H1 (cell line): Measurements from ENCODE around the gene CACNA1E. TPM values are rescaled to one million over a fixed set of nuclear protein-coding genes. Genes with fewer than 3 reads are reported as not detected.

Experiments
- CTCF ChIA-PET: fragments of 300-600 bp; sonication (Branson Sonifier 250); formaldehyde crosslinking; loops from one replicate; lab custom pipeline; 2021; ENCODE audit not compliant: partially characterized antibody; lab: Charles Lee
- POLR2A ChIA-PET: fragments of 300-600 bp; sonication (Branson Sonifier 250); formaldehyde crosslinking; loops from one replicate; lab custom pipeline; 2021; ENCODE audit warnings: inconsistent platforms; ENCODE audit not compliant: partially characterized antibody; lab: Charles Lee
- DNase-seq, 2 experiments: peaks; one replicate each; pipeline versions ENCODE4 v3.0.0 to v3.0.0-alpha.2; 2010 to 2022; ENCODE audit warnings: low spot score in 2 of 2, low read depth in 1 of 2, mixed read lengths in 1 of 2
- FAIRE-seq: peaks from 2 replicates; lab custom pipeline; 2011; peaks lifted over from hg19 to GRCh38; lab: Jason Lieb, UNC
- H2AFZ ChIP-seq: 2 replicates; pipeline ENCODE4 v1.8.1; 2012; ENCODE audit warnings: low read length, inconsistent platforms
- H2AK5ac ChIP-seq: 2 replicates; pipeline ENCODE4 v1.6.1; 2013; ENCODE audit warnings: low read depth, low read length
- H2BK120ac ChIP-seq: replicated peaks from 2 replicates; pipeline ENCODE3; 2013; ENCODE audit warnings: low read depth, low read length, inconsistent platforms
- H2BK12ac ChIP-seq: 2 replicates; pipeline ENCODE4 v1.6.1; 2013; ENCODE audit warnings: low read depth, low read length
- H2BK15ac ChIP-seq: 2 replicates; pipeline ENCODE4 v1.6.1; 2013; ENCODE audit warnings: low read length
- H2BK20ac ChIP-seq: 2 replicates; pipeline ENCODE4 v1.6.1; 2013; ENCODE audit warnings: low read length
- H2BK5ac ChIP-seq: 2 replicates; pipeline ENCODE4 v1.6.1; 2013; ENCODE audit warnings: low read depth, low read length
- H3K14ac ChIP-seq: 2 replicates; pipeline ENCODE4 v1.6.1; 2013; ENCODE audit warnings: inconsistent platforms; ENCODE audit not compliant: insufficient read length
- H3K18ac ChIP-seq: 2 replicates; pipeline ENCODE4 v1.6.1; 2013; ENCODE audit warnings: low read length; ENCODE audit errors: extremely low read depth
- H3K23ac ChIP-seq: 2 replicates; pipeline ENCODE4 v1.6.1; 2013; ENCODE audit warnings: inconsistent platforms; ENCODE audit not compliant: insufficient read length
- H3K23me2 ChIP-seq: 2 replicates; pipeline ENCODE4 v1.6.1; 2013; ENCODE audit warnings: low read depth, low read length
- H3K27ac ChIP-seq: 2 replicates; pipeline ENCODE4 v1.6.1; 2011; ENCODE audit warnings: low read depth, low read length, inconsistent platforms
- H3K27me3 ChIP-seq, 4 experiments: replicated peaks in 1 of 4; 1 replicate in 1 of 4; 2 replicates in 3 of 4; pipeline versions ENCODE4 v1.6.1 to v1.8.1; 2011 to 2013; ENCODE audit warnings: low read length in 3 of 4, mild to moderate bottlenecking in 3 of 4, inconsistent platforms in 2 of 4, mixed read lengths in 2 of 4, moderate library complexity in 1 of 4; ENCODE audit not compliant: control insufficient read depth in 3 of 4, insufficient read depth in 3 of 4; ENCODE audit errors: extremely low read depth in 1 of 4
- H3K36me3 ChIP-seq, 4 experiments: 2 replicates each; pipeline versions ENCODE4 v1.6.1 to v1.8.1; 2011 to 2013; ENCODE audit warnings: mild to moderate bottlenecking in 4 of 4, low read length in 3 of 4, moderate library complexity in 2 of 4, control low read depth in 1 of 4, inconsistent platforms in 1 of 4; ENCODE audit not compliant: insufficient read depth in 4 of 4, control insufficient read depth in 2 of 4
- H3K4ac ChIP-seq: replicated peaks from 2 replicates; pipeline ENCODE3; 2013; ENCODE audit warnings: low read length, low read depth, mixed read lengths, inconsistent platforms; ENCODE audit not compliant: insufficient read length
- H3K4me1 ChIP-seq, 4 experiments: replicated peaks in 1 of 4; 1 replicate in 1 of 4; 2 replicates in 3 of 4; pipeline versions ENCODE4 v1.6.1 to v1.8.1; 2011 to 2013; ENCODE audit warnings: low read length in 3 of 4, inconsistent platforms in 2 of 4, mixed read lengths in 1 of 4; ENCODE audit not compliant: insufficient read depth in 4 of 4, control insufficient read depth in 3 of 4
- H3K4me2 ChIP-seq, 2 experiments: 2 replicates each; pipeline versions ENCODE4 v1.6.1 to v1.8.1; 2011 to 2013; ENCODE audit warnings: low read depth in 2 of 2, low read length in 2 of 2, control low read depth in 1 of 2, inconsistent platforms in 1 of 2, mild to moderate bottlenecking in 1 of 2; ENCODE audit not compliant: insufficient read depth in 1 of 2
- H3K4me3 ChIP-seq, 4 experiments: fragments of 200-600, 300-600 bp in 1 of 4; sonication (generic), shearing (Covaris generic), sonication (Bioruptor Twin) in 1 of 4; 2 replicates each; pipeline versions ENCODE4 v1.5.1 to v1.8.1; 2011 to 2016; ENCODE audit warnings: low read length in 4 of 4, low read depth in 3 of 4, control low read depth in 2 of 4, inconsistent platforms in 2 of 4, mild to moderate bottlenecking in 2 of 4, mixed read lengths in 1 of 4, moderate library complexity in 1 of 4; ENCODE audit not compliant: insufficient read depth in 2 of 4; ENCODE audit errors: extremely low read depth in 1 of 4
- H3K56ac ChIP-seq: replicated peaks from 2 replicates; pipeline ENCODE3; 2013; ENCODE audit warnings: low read depth, mild to moderate bottlenecking, mixed read lengths, low read length, inconsistent platforms; ENCODE audit not compliant: insufficient read length
- H3K79me1 ChIP-seq: 2 replicates; pipeline ENCODE4 v1.6.1; 2013; ENCODE audit warnings: low read depth, low read length, control low read depth
- H3K79me2 ChIP-seq, 2 experiments: 2 replicates each; pipeline versions ENCODE4 v1.6.1 to v1.8.1; 2012 to 2013; ENCODE audit warnings: low read length in 2 of 2, mild to moderate bottlenecking in 2 of 2, inconsistent platforms in 1 of 2; ENCODE audit not compliant: insufficient read depth in 2 of 2, control insufficient read depth in 1 of 2
- H3K9ac ChIP-seq, 4 experiments: replicated peaks in 1 of 4; 1 replicate in 1 of 4; 2 replicates in 3 of 4; pipeline versions ENCODE4 v1.6.1 to v1.8.1; 2011 to 2013; ENCODE audit warnings: low read depth in 3 of 4, low read length in 3 of 4, control low read depth in 2 of 4, mild to moderate bottlenecking in 2 of 4, moderate library complexity in 2 of 4, inconsistent platforms in 1 of 4; ENCODE audit errors: extremely low read depth in 1 of 4
- H3K9me3 ChIP-seq, 2 experiments: 2 replicates each; pipeline versions ENCODE4 v1.6.1 to v1.8.1; 2012 to 2013; ENCODE audit warnings: mild to moderate bottlenecking in 2 of 2, moderate library complexity in 2 of 2, control low read depth in 1 of 2, inconsistent platforms in 1 of 2, low read depth in 1 of 2, low read length in 1 of 2, mixed read lengths in 1 of 2; ENCODE audit not compliant: insufficient read depth in 2 of 2
- H4K20me1 ChIP-seq, 2 experiments: replicated peaks in 1 of 2; 2 replicates each; pipeline versions ENCODE3 to v1.8.1; 2011 to 2013; ENCODE audit warnings: inconsistent platforms in 2 of 2, low read length in 2 of 2, mild to moderate bottlenecking in 1 of 2; ENCODE audit not compliant: insufficient read depth in 2 of 2, control insufficient read depth in 1 of 2
- H4K5ac ChIP-seq: 2 replicates; pipeline ENCODE4 v1.6.1; 2013; ENCODE audit warnings: low read length, low read depth, mixed read lengths, inconsistent platforms; ENCODE audit not compliant: insufficient read length
- H4K8ac ChIP-seq: 2 replicates; pipeline ENCODE4 v1.8.0; 2013; ENCODE audit warnings: mild to moderate bottlenecking, moderate library complexity, low read length, inconsistent platforms; ENCODE audit not compliant: insufficient read depth; ENCODE audit errors: extremely low read depth
- H4K91ac ChIP-seq: replicated peaks from 2 replicates; pipeline ENCODE3; 2013; ENCODE audit warnings: low read length, mixed read lengths, inconsistent platforms; ENCODE audit not compliant: insufficient read length
- CTCF ChIP-seq, 3 experiments: IDR thresholded peaks; 1 replicate in 2 of 3; 2 replicates in 1 of 3; pipeline versions ENCODE4 v1.5.1 to v1.6.1; 2011; ENCODE audit warnings: low read length in 3 of 3, mild to moderate bottlenecking in 3 of 3, inconsistent platforms in 2 of 3, low read depth in 1 of 3, moderate library complexity in 1 of 3; ENCODE audit not compliant: insufficient read depth in 1 of 3; ENCODE audit errors: control extremely low read depth in 1 of 3
- POU5F1 ChIP-seq: IDR thresholded peaks from 2 replicates; pipeline ENCODE4 v1.6.1; 2011; ENCODE audit warnings: low read depth, mild to moderate bottlenecking, low read length, moderate library complexity
- RAD21 ChIP-seq, 2 experiments: IDR thresholded peaks in 1 of 2; conservative IDR thresholded peaks in 1 of 2; 2 replicates each; pipeline ENCODE4 v1.6.1; 2011; ENCODE audit warnings: low read depth in 2 of 2, low read length in 2 of 2, improper control_type of control experiment in 1 of 2, inconsistent platforms in 1 of 2, mild to moderate bottlenecking in 1 of 2, moderate library complexity in 1 of 2
- RFX5 ChIP-seq: IDR thresholded peaks from 2 replicates; pipeline ENCODE4 v1.6.1; 2011; ENCODE audit warnings: low read depth, low read length, improper control_type of control experiment, borderline replicate concordance
- SIRT6 ChIP-seq: IDR thresholded peaks from one replicate; pipeline ENCODE4 v1.7.1; 2012; ENCODE audit warnings: low read length, inconsistent platforms
- WGBS, 2 experiments: shearing (Covaris generic) in 1 of 2; methylation state at CpG; one replicate each; pipeline versions ENCODE4 v1.1.6 to v1.1.7; 2013 to 2015; ENCODE audit warnings: low lambda C conversion rate in 2 of 2, mixed read lengths in 2 of 2, inconsistent platforms in 1 of 2, low coverage in 1 of 2, missing lambda C conversion rate in 1 of 2; ENCODE audit not compliant: insufficient replicate concordance in 2 of 2, insufficient coverage in 1 of 2, insufficient read length in 1 of 2; ENCODE audit errors: extremely low coverage in 1 of 2, missing lambda C conversion rate in 1 of 2; 5-methylcytosine and 5-hydroxymethylcytosine counted together
- polyA plus RNA-seq, 7 experiments: library from polyadenylated mRNA; depleted of rRNA in 3 of 7; stranded (reverse) in 5 of 7; unstranded in 2 of 7; fragments of >200 nt in 5 of 7; fragments of 200-250 nt in 2 of 7; gene quantifications; 1 replicate in 5 of 7; 2 replicates in 1 of 7; 4 replicates in 1 of 7; pipeline versions ENCODE4 v1.2.1 to v1.2.3, GENCODE V29; 2011 to 2013; ENCODE audit warnings: missing spikeins in 2 of 7, mixed read lengths in 2 of 7
- total RNA-seq: library from RNA; stranded (reverse); fragmentation: NEBNext Ultra II Directional; extraction: Animal tissue kit (Norgen Biotek cat#: 25700); gene quantifications from 2 replicates; pipeline ENCODE4 v1.2.1, GENCODE V29; 2021

CACNA1E gene
- total and polyA plus RNA-seq, 2 of the 8 experiments (the other 6 are each of a cell fraction or from before 2014, with no cell fraction given), result 0.98 to 1.3 TPM

GRCh38 chr1:181479137-181479745 lies 4.1 kb upstream of the CACNA1E start:
- FAIRE-seq, result peak; percentile 85
- TF ChIP-seq RAD21 (IDR thresholded peaks at IDR 0.05 in 1 of 2, conservative IDR thresholded peaks at IDR 0.05 in 1 of 2; ENCODE audit: low read depth in 2 of 2, low read length in 2 of 2), result peak; percentile 95 to 96
- TF ChIP-seq POU5F1, result no peak
- peak; percentile 85 to 94 (median 86) for TF ChIP-seq CTCF (IDR thresholded peaks at IDR 0.05; ENCODE audit: control extremely low read depth in 1 of 3, insufficient read depth in 1 of 3, low read depth in 1 of 3, low read length in 3 of 3)
- TF ChIP-seq RFX5, result no peak
- TF ChIP-seq SIRT6, result no peak
- no peak overlapping the region for H3K4ac ChIP-seq

More at GRCh38 chr1:181479137-181479745, 4.1 kb upstream of the CACNA1E start:
- H2BK120ac ChIP-seq, result no peak overlapping the region
- H3K14ac ChIP-seq, result no peak overlapping the region
- H3K23ac ChIP-seq, result no peak overlapping the region
- H3K27ac ChIP-seq, result no peak overlapping the region
- CTCF ChIA-PET, result interaction anchor here (0.6 to 12.6 kb wide), 55 partner anchors 11 to 602 kb away, joined by 3 to 105 read pairs (median 5); no protein-coding TSS in a partner anchor
- H4K91ac ChIP-seq, result no peak overlapping the region
- H2BK20ac ChIP-seq, result no peak overlapping the region
- H3K27me3 ChIP-seq, result peaks cover 19 to 38% (median 34%) of the 10 kb centered on the region in 4 experiments
- no peak overlapping the region for H2BK15ac ChIP-seq
- no peak overlapping the region for H2BK12ac ChIP-seq
- H3K79me1 ChIP-seq, result no peaks in the 10 kb centered on the region
- no peak overlapping the region for H3K4me3 ChIP-seq
- peak in 1 of 2 experiments; percentile 53 for DNase-seq
- WGBS, 2 experiments, result 37% methylated on average over 3 of the region's 3 CpGs; no CpG with 5 or more reads in 1 of the 2 experiments
- POLR2A ChIA-PET, result interaction anchor here (1.2 kb wide), 1 partner anchor 30 kb away, joined by 3 read pairs; no protein-coding TSS in a partner anchor
- H3K23me2 ChIP-seq, result peaks cover 13% of the 10 kb centered on the region
- H3K9ac ChIP-seq, result no peak overlapping the region
- H3K18ac ChIP-seq, result no peak overlapping the region
- H3K9me3 ChIP-seq, result no peaks in the 10 kb centered on the region
- H3K56ac ChIP-seq, result no peak overlapping the region
- no peak overlapping the region for H4K8ac ChIP-seq
- H3K36me3 ChIP-seq, result no peaks in the 10 kb centered on the region
- H3K4me1 ChIP-seq, result peaks cover 2 to 14% (median 8%) of the 10 kb centered on the region in 4 experiments; a peak in 6 of 7 replicates
- no peak overlapping the region for H2BK5ac ChIP-seq
- no peak overlapping the region for H4K5ac ChIP-seq
- H2AFZ ChIP-seq, result no peak overlapping the region
- no peak overlapping the region for H3K4me2 ChIP-seq
- H2AK5ac ChIP-seq, result no peak overlapping the region
- H3K79me2 ChIP-seq, result no peaks in the 10 kb centered on the region
- H4K20me1 ChIP-seq, result no peaks in the 10 kb centered on the region
